ENCODE measurements around the gene POLR3G. TPM values are rescaled to one million over a fixed set of nuclear protein-coding genes. Genes with fewer than 3 reads are reported as not detected.

POLR3G gene
- total RNA-seq, 1 experiment from 2014 or later: 62.5 TPM

- Histone ChIP-seq H3K9me2 (replicated peaks; ENCODE audit: insufficient read depth, low read length) (no peaks in the 10 kb centered on the region), H3K27ac (ENCODE audit: low read length) (no peak overlapping the region), H2AFZ (ENCODE audit: low read length) (no peak overlapping the region), H3K79me2 (ENCODE audit: low read length) (no peaks in the 10 kb centered on the region), H3K4me3 (ENCODE audit: low read length) (no peak overlapping the region), H3K9me3 (ENCODE audit: low read length) (no peaks in the 10 kb centered on the region), H3K4me2 (ENCODE audit: low read depth, low read length, poor library complexity, severe bottlenecking) (no peak overlapping the region), H3K9ac (ENCODE audit: low read length) (no peak overlapping the region), H3K36me3 (ENCODE audit: insufficient read depth, low read length) (no peaks in the 10 kb centered on the region), H4K20me1 (ENCODE audit: insufficient read depth, low read depth, low read length) (no peaks in the 10 kb centered on the region), H3K27me3 (ENCODE audit: low read length) (no peaks in the 10 kb centered on the region), H3K4me1 (ENCODE audit: low read length) (no peaks in the 10 kb centered on the region)
- no peak for DNase-seq
Measured at GRCh38 chr5:90549223-90549622, 74.6 kb downstream of the POLR3G start.

- DNase-seq: no peak
- Histone ChIP-seq H3K9me3 (ENCODE audit: low read length) (no peaks in the 10 kb centered on the region), H4K20me1 (ENCODE audit: insufficient read depth, low read depth, low read length) (no peaks in the 10 kb centered on the region), H3K36me3 (ENCODE audit: insufficient read depth, low read length) (no peaks in the 10 kb centered on the region), H3K9me2 (replicated peaks; ENCODE audit: insufficient read depth, low read length) (no peaks in the 10 kb centered on the region), H3K4me3 (ENCODE audit: low read length) (no peak overlapping the region), H3K9ac (ENCODE audit: low read length) (no peak overlapping the region), H3K79me2 (ENCODE audit: low read length) (no peaks in the 10 kb centered on the region), H3K4me2 (ENCODE audit: low read depth, low read length, poor library complexity, severe bottlenecking) (no peak overlapping the region), H3K27ac (ENCODE audit: low read length) (no peak overlapping the region), H3K4me1 (ENCODE audit: low read length) (no peaks in the 10 kb centered on the region), H2AFZ (ENCODE audit: low read length) (no peak overlapping the region), H3K27me3 (ENCODE audit: low read length) (no peaks in the 10 kb centered on the region)
Measured at GRCh38 chr5:90549729-90550275, 75.1 kb downstream of the POLR3G start.

- Histone ChIP-seq H4K20me1 (ENCODE audit: insufficient read depth, low read depth, low read length) (no peaks in the 10 kb centered on the region), H2AFZ (ENCODE audit: low read length) (no peak overlapping the region), H3K36me3 (ENCODE audit: insufficient read depth, low read length) (no peaks in the 10 kb centered on the region), H3K9ac (ENCODE audit: low read length) (no peak overlapping the region), H3K27ac (ENCODE audit: low read length) (no peak overlapping the region), H3K4me2 (ENCODE audit: low read depth, low read length, poor library complexity, severe bottlenecking) (no peak overlapping the region), H3K4me3 (ENCODE audit: low read length) (no peak overlapping the region), H3K9me3 (ENCODE audit: low read length) (no peaks in the 10 kb centered on the region), H3K79me2 (ENCODE audit: low read length) (no peaks in the 10 kb centered on the region), H3K4me1 (ENCODE audit: low read length) (no peaks in the 10 kb centered on the region), H3K27me3 (ENCODE audit: low read length) (no peaks in the 10 kb centered on the region), H3K9me2 (replicated peaks; ENCODE audit: insufficient read depth, low read length) (no peaks in the 10 kb centered on the region)
- DNase-seq: no peak
Measured at GRCh38 chr5:90550963-90551362, 76.3 kb downstream of the POLR3G start.

- no peak for DNase-seq
Measured at GRCh38 chr5:90551376-90551775, 76.7 kb downstream of the POLR3G start.

GRCh38 chr5:90553711-90554110 is 79.0 kb downstream of the POLR3G start:
- no peaks in the 10 kb centered on the region for H3K36me3 ChIP-seq (ENCODE audit: insufficient read depth, low read length)
- no peaks in the 10 kb centered on the region for H3K9me2 ChIP-seq (replicated peaks; ENCODE audit: insufficient read depth, low read length)
- no peaks in the 10 kb centered on the region for H3K4me1 ChIP-seq (ENCODE audit: low read length)
- H3K27me3 ChIP-seq (ENCODE audit: low read length): no peaks in the 10 kb centered on the region
- H3K4me2 ChIP-seq (ENCODE audit: low read depth, low read length, poor library complexity, severe bottlenecking): no peak overlapping the region
- no peak overlapping the region for H3K4me3 ChIP-seq (ENCODE audit: low read length)
- no peaks in the 10 kb centered on the region for H3K79me2 ChIP-seq (ENCODE audit: low read length)
- H3K9me3 ChIP-seq (ENCODE audit: low read length): no peaks in the 10 kb centered on the region
- H4K20me1 ChIP-seq (ENCODE audit: insufficient read depth, low read depth, low read length): no peaks in the 10 kb centered on the region
- H2AFZ ChIP-seq (ENCODE audit: low read length): no peak overlapping the region
- no peak overlapping the region for H3K27ac ChIP-seq (ENCODE audit: low read length)
- no peak overlapping the region for H3K9ac ChIP-seq (ENCODE audit: low read length)
- DNase-seq: no peak

More at GRCh38 chr5:90551376-90551775, 76.7 kb downstream of the POLR3G start:
- H3K79me2 ChIP-seq (ENCODE audit: low read length): no peaks in the 10 kb centered on the region
- no peak overlapping the region for H3K4me3 ChIP-seq (ENCODE audit: low read length)
- no peaks in the 10 kb centered on the region for H3K9me3 ChIP-seq (ENCODE audit: low read length)
- no peak overlapping the region for H3K4me2 ChIP-seq (ENCODE audit: low read depth, low read length, poor library complexity, severe bottlenecking)
- no peaks in the 10 kb centered on the region for H3K36me3 ChIP-seq (ENCODE audit: insufficient read depth, low read length)
- H3K9me2 ChIP-seq (replicated peaks; ENCODE audit: insufficient read depth, low read length): no peaks in the 10 kb centered on the region
- no peak overlapping the region for H2AFZ ChIP-seq (ENCODE audit: low read length)
- no peak overlapping the region for H3K27ac ChIP-seq (ENCODE audit: low read length)
- H3K9ac ChIP-seq (ENCODE audit: low read length): no peak overlapping the region
- no peaks in the 10 kb centered on the region for H4K20me1 ChIP-seq (ENCODE audit: insufficient read depth, low read depth, low read length)
- no peaks in the 10 kb centered on the region for H3K4me1 ChIP-seq (ENCODE audit: low read length)
- no peaks in the 10 kb centered on the region for H3K27me3 ChIP-seq (ENCODE audit: low read length)

GRCh38 chr5:90554358-90555006 is 79.8 kb downstream of the POLR3G start:
- no peaks in the 10 kb centered on the region for H3K27me3 ChIP-seq (ENCODE audit: low read length)
- no peaks in the 10 kb centered on the region for H3K36me3 ChIP-seq (ENCODE audit: insufficient read depth, low read length)
- H3K4me1 ChIP-seq (ENCODE audit: low read length): no peaks in the 10 kb centered on the region
- H3K9me3 ChIP-seq (ENCODE audit: low read length): no peaks in the 10 kb centered on the region
- H3K79me2 ChIP-seq (ENCODE audit: low read length): no peaks in the 10 kb centered on the region
- no peak overlapping the region for H3K9ac ChIP-seq (ENCODE audit: low read length)
- DNase-seq: no peak
- H3K4me2 ChIP-seq (ENCODE audit: low read depth, low read length, poor library complexity, severe bottlenecking): no peak overlapping the region
- no peak overlapping the region for H2AFZ ChIP-seq (ENCODE audit: low read length)
- H3K4me3 ChIP-seq (ENCODE audit: low read length): no peak overlapping the region
- no peaks in the 10 kb centered on the region for H3K9me2 ChIP-seq (replicated peaks; ENCODE audit: insufficient read depth, low read length)
- no peaks in the 10 kb centered on the region for H4K20me1 ChIP-seq (ENCODE audit: insufficient read depth, low read depth, low read length)
- no peak overlapping the region for H3K27ac ChIP-seq (ENCODE audit: low read length)

- H3K36me3 ChIP-seq (ENCODE audit: insufficient read depth, low read length): no peaks in the 10 kb centered on the region
- no peak overlapping the region for H3K9ac ChIP-seq (ENCODE audit: low read length)
- no peak for DNase-seq
- no peaks in the 10 kb centered on the region for H3K4me1 ChIP-seq (ENCODE audit: low read length)
- no peak overlapping the region for H2AFZ ChIP-seq (ENCODE audit: low read length)
- no peaks in the 10 kb centered on the region for H3K9me2 ChIP-seq (replicated peaks; ENCODE audit: insufficient read depth, low read length)
- H3K9me3 ChIP-seq (ENCODE audit: low read length): no peaks in the 10 kb centered on the region
- H3K4me3 ChIP-seq (ENCODE audit: low read length): no peak overlapping the region
- no peaks in the 10 kb centered on the region for H3K79me2 ChIP-seq (ENCODE audit: low read length)
- no peak overlapping the region for H3K4me2 ChIP-seq (ENCODE audit: low read depth, low read length, poor library complexity, severe bottlenecking)
- no peaks in the 10 kb centered on the region for H4K20me1 ChIP-seq (ENCODE audit: insufficient read depth, low read depth, low read length)
- no peak overlapping the region for H3K27ac ChIP-seq (ENCODE audit: low read length)
- H3K27me3 ChIP-seq (ENCODE audit: low read length): no peaks in the 10 kb centered on the region
Measured at GRCh38 chr5:90555666-90556065, 81.0 kb downstream of the POLR3G start.

- Histone ChIP-seq H3K9ac (ENCODE audit: low read length) (no peak overlapping the region), H2AFZ (ENCODE audit: low read length) (no peak overlapping the region), H3K36me3 (ENCODE audit: insufficient read depth, low read length) (no peaks in the 10 kb centered on the region), H3K4me2 (ENCODE audit: low read depth, low read length, poor library complexity, severe bottlenecking) (no peak overlapping the region), H3K27me3 (ENCODE audit: low read length) (no peaks in the 10 kb centered on the region), H3K79me2 (ENCODE audit: low read length) (no peaks in the 10 kb centered on the region), H3K27ac (ENCODE audit: low read length) (no peak overlapping the region), H3K9me3 (ENCODE audit: low read length) (no peaks in the 10 kb centered on the region), H3K4me1 (ENCODE audit: low read length) (no peaks in the 10 kb centered on the region), H4K20me1 (ENCODE audit: insufficient read depth, low read depth, low read length) (no peaks in the 10 kb centered on the region), H3K4me3 (ENCODE audit: low read length) (no peak overlapping the region), H3K9me2 (replicated peaks; ENCODE audit: insufficient read depth, low read length) (no peaks in the 10 kb centered on the region)
- peak; percentile 32 for DNase-seq
Measured at GRCh38 chr5:90557391-90557790, 82.7 kb downstream of the POLR3G start.
